IMR-90 (cell line): ENCODE data around the gene GABRB2. TPM values are rescaled to one million over a fixed set of nuclear protein-coding genes. Genes with fewer than 3 reads are reported as not detected.

Source experiments
- ATAC-seq: fragments of 200-7000 bp; cut with Tn5 transposase; 2 replicates; pipeline ENCODE4 v1.9.1; 2020; ENCODE audit warnings: low read depth, mild to moderate bottlenecking, moderate library complexity
- BruUV-seq: library from RNA; stranded (reverse); fragments of 400-500 nt; replicated peaks from 2 replicates; lab custom pipeline; 2021; lab: Mats Ljungman, UMichigan
- CTCF ChIA-PET: fragments of 300-600 bp; formaldehyde crosslinking; extraction: SDS; loops from one replicate; lab custom pipeline; 2021; ENCODE audit warnings: antibody characterized with exemption; lab: Yijun Ruan, JAX
- POLR2A ChIA-PET: fragments of 300-600 bp; sonication (Branson Sonifier 250); formaldehyde crosslinking; loops from one replicate; lab custom pipeline; 2022; ENCODE audit warnings: antibody characterized with exemption; ENCODE audit not compliant: unreplicated experiment; lab: Charles Lee
- DNase-seq: peaks from one replicate; pipeline ENCODE4 v3.0.0; 2013
- H2AFZ ChIP-seq: replicated peaks from 2 replicates; pipeline ENCODE3; 2013; ENCODE audit warnings: low read length, mild to moderate bottlenecking; ENCODE audit not compliant: poor library complexity
- H2AK5ac ChIP-seq: 2 replicates; pipeline ENCODE4 v1.6.1; 2013; ENCODE audit warnings: low read depth, low read length, inconsistent platforms
- H2AK9ac ChIP-seq: replicated peaks from 2 replicates; pipeline ENCODE3; 2013; ENCODE audit warnings: mild to moderate bottlenecking, low read depth, low read length, moderate library complexity; ENCODE audit not compliant: poor library complexity
- H2BK120ac ChIP-seq: 2 replicates; pipeline ENCODE4 v1.6.1; 2013; ENCODE audit warnings: low read depth, low read length, inconsistent platforms
- H2BK15ac ChIP-seq: 3 replicates; pipeline ENCODE4 v1.6.1; 2013; ENCODE audit warnings: low read depth, low read length, inconsistent platforms
- H2BK20ac ChIP-seq: 2 replicates; pipeline ENCODE4 v1.6.1; 2013; ENCODE audit warnings: low read depth, mild to moderate bottlenecking, inconsistent platforms, low read length, moderate library complexity
- H2BK5ac ChIP-seq: 2 replicates; pipeline ENCODE4 v1.6.1; 2013; ENCODE audit warnings: mild to moderate bottlenecking, low read depth, low read length, inconsistent platforms; ENCODE audit not compliant: poor library complexity, severe bottlenecking
- H3K14ac ChIP-seq: replicated peaks from 2 replicates; pipeline ENCODE4 v1.6.1; 2013; ENCODE audit warnings: low read depth, low read length, inconsistent platforms
- H3K18ac ChIP-seq: 2 replicates; pipeline ENCODE4 v1.6.1; 2013; ENCODE audit warnings: low read depth, low read length, control low read depth
- H3K23ac ChIP-seq: 2 replicates; pipeline ENCODE4 v1.6.1; 2013; ENCODE audit warnings: low read depth, low read length, inconsistent platforms
- H3K27ac ChIP-seq: 2 replicates; pipeline ENCODE4 v1.5.1; 2013; ENCODE audit warnings: mild to moderate bottlenecking, control low read depth, low read length; ENCODE audit not compliant: insufficient read depth
- H3K27me3 ChIP-seq: 2 replicates; pipeline ENCODE4 v1.6.1; 2013; ENCODE audit warnings: low read length; ENCODE audit not compliant: control insufficient read depth, insufficient read depth
- H3K36me3 ChIP-seq: 2 replicates; pipeline ENCODE4 v1.6.1; 2013; ENCODE audit warnings: low read length, mixed read lengths; ENCODE audit not compliant: control insufficient read depth, insufficient read depth
- H3K4ac ChIP-seq: 2 replicates; pipeline ENCODE4 v1.6.1; 2013; ENCODE audit warnings: low read depth, low read length, inconsistent platforms
- H3K4me1 ChIP-seq: 2 replicates; pipeline ENCODE4 v1.6.1; 2013; ENCODE audit warnings: low read length, mixed read lengths; ENCODE audit not compliant: control insufficient read depth, insufficient read depth
- H3K4me2 ChIP-seq: 2 replicates; pipeline ENCODE4 v1.6.1; 2013; ENCODE audit warnings: low read depth, mild to moderate bottlenecking, control low read depth, low read length, moderate library complexity
- H3K4me3 ChIP-seq: 2 replicates; pipeline ENCODE4 v1.5.1; 2013; ENCODE audit warnings: low read depth, mild to moderate bottlenecking, control low read depth, low read length, moderate library complexity; ENCODE audit not compliant: insufficient read depth
- H3K56ac ChIP-seq: 2 replicates; pipeline ENCODE4 v1.6.1; 2013; ENCODE audit warnings: low read length, inconsistent platforms; ENCODE audit not compliant: insufficient read depth; ENCODE audit errors: extremely low read depth
- H3K79me1 ChIP-seq, 2 experiments: 2 replicates each; pipeline ENCODE4 v1.6.1; 2013; ENCODE audit warnings: low read length in 2 of 2, inconsistent platforms in 1 of 2, low read depth in 1 of 2
- H3K9ac ChIP-seq: 2 replicates; pipeline ENCODE4 v1.6.1; 2013; ENCODE audit warnings: low read depth, low read length, control low read depth
- H3K9me1 ChIP-seq: 2 replicates; pipeline ENCODE4 v1.6.1; 2013; ENCODE audit warnings: low read length, inconsistent platforms; ENCODE audit not compliant: insufficient read depth
- H3K9me3 ChIP-seq: 2 replicates; pipeline ENCODE4 v1.6.1; 2013; ENCODE audit warnings: low read length; ENCODE audit not compliant: control insufficient read depth, insufficient read depth
- H4K20me1 ChIP-seq: 2 replicates; pipeline ENCODE4 v1.6.1; 2013; ENCODE audit warnings: low read length, inconsistent platforms; ENCODE audit not compliant: insufficient read depth
- H4K5ac ChIP-seq: 2 replicates; pipeline ENCODE4 v1.6.1; 2013; ENCODE audit warnings: mild to moderate bottlenecking, low read depth, low read length, control low read depth
- H4K8ac ChIP-seq, 2 experiments: 2 replicates each; pipeline ENCODE4 v1.6.1; 2013; ENCODE audit warnings: low read depth in 2 of 2, low read length in 2 of 2, control low read depth in 1 of 2, inconsistent platforms in 1 of 2
- H4K91ac ChIP-seq: 2 replicates; pipeline ENCODE4 v1.6.1; 2013; ENCODE audit warnings: low read depth, low read length, inconsistent platforms; ENCODE audit not compliant: insufficient read depth
- BHLHE40 ChIP-seq: fragments of 150-350 bp; IDR thresholded peaks from 2 replicates; pipeline ENCODE4 v1.6.1; 2016; ENCODE audit warnings: mild to moderate bottlenecking, low read depth, low read length
- CHD1 ChIP-seq: IDR thresholded peaks from 2 replicates; pipeline ENCODE4 v1.6.1; 2012; ENCODE audit warnings: low read depth, low read length, improper control_type of control experiment
- CTCF ChIP-seq: conservative IDR thresholded peaks from 2 replicates; pipeline ENCODE4 v1.5.1; 2012; ENCODE audit warnings: mild to moderate bottlenecking, low read depth, low read length, improper control_type of control experiment
- ELK1 ChIP-seq: fragments of 150-350 bp; IDR thresholded peaks from 2 replicates; pipeline ENCODE4 v1.6.1; 2016; ENCODE audit warnings: low read depth, mild to moderate bottlenecking, low read length, moderate library complexity, borderline replicate concordance
- MAZ ChIP-seq: IDR thresholded peaks from 2 replicates; pipeline ENCODE4 v1.6.1; 2012; ENCODE audit warnings: low read depth, mild to moderate bottlenecking, low read length, improper control_type of control experiment, moderate library complexity, borderline replicate concordance
- NFE2L2 ChIP-seq: fragments of 150-350 bp; IDR thresholded peaks from 2 replicates; pipeline ENCODE4 v1.6.1; 2016; ENCODE audit warnings: low read depth, mild to moderate bottlenecking, low read length
- POLR2A ChIP-seq: IDR thresholded peaks from 2 replicates; pipeline ENCODE4 v1.6.1; 2012; ENCODE audit warnings: mild to moderate bottlenecking, low read depth, low read length
- RCOR1 ChIP-seq: IDR thresholded peaks from 2 replicates; pipeline ENCODE4 v1.6.1; 2012; ENCODE audit warnings: mild to moderate bottlenecking, low read length, improper control_type of control experiment; ENCODE audit not compliant: insufficient replicate concordance
- RFX5 ChIP-seq: IDR thresholded peaks from 2 replicates; pipeline ENCODE4 v1.8.0; 2012; ENCODE audit warnings: low read depth, mild to moderate bottlenecking, low read length, moderate library complexity
- WGBS, 2 experiments: methylation state at CpG; one replicate each; pipeline versions ENCODE4 v1.1.5 to v1.1.7; 2013; ENCODE audit warnings: missing lambda C conversion rate in 2 of 2; ENCODE audit not compliant: insufficient read length in 1 of 2; ENCODE audit errors: extremely low coverage in 2 of 2; 5-methylcytosine and 5-hydroxymethylcytosine counted together
- dilution Hi-C: fragments of 300-500 bp; cut with HindIII; formaldehyde crosslinking; loops from one replicate; pipeline ENCODE4 v1.14.3; 2018; ENCODE audit warnings: low sequenced_read_pairs; ENCODE audit not compliant: unreplicated experiment
- in situ Hi-C: fragments of 300-500 bp; cut with MboI; formaldehyde crosslinking; loops from 3 replicates; pipeline ENCODE4 v1.14.3; 2019; ENCODE audit warnings: low sequenced_read_pairs, inconsistent platforms, mixed read lengths
- intact Hi-C: fragments of 100-400 bp; cut with micrococcal nuclease; formaldehyde crosslinking; loops from 2 replicates; pipeline ENCODE4 v1.10.0; 2022
- polyA plus RNA-seq, 3 experiments: library from polyadenylated mRNA; depleted of rRNA; stranded (reverse); fragments of >200 nt; gene quantifications; 2 replicates each; pipeline ENCODE4 v1.2.3, GENCODE V29; 2012; ENCODE audit warnings: low replicate concordance in 1 of 3
- total RNA-seq: library from RNA; depleted of rRNA; stranded (reverse); fragments of >200 nt; gene quantifications from 2 replicates; pipeline ENCODE4 v1.2.3, GENCODE V29; 2012

Gene GABRB2
- total and polyA plus RNA-seq, 2 of the 4 experiments (the other 2 are of a cell fraction) = not detected

DNA sequence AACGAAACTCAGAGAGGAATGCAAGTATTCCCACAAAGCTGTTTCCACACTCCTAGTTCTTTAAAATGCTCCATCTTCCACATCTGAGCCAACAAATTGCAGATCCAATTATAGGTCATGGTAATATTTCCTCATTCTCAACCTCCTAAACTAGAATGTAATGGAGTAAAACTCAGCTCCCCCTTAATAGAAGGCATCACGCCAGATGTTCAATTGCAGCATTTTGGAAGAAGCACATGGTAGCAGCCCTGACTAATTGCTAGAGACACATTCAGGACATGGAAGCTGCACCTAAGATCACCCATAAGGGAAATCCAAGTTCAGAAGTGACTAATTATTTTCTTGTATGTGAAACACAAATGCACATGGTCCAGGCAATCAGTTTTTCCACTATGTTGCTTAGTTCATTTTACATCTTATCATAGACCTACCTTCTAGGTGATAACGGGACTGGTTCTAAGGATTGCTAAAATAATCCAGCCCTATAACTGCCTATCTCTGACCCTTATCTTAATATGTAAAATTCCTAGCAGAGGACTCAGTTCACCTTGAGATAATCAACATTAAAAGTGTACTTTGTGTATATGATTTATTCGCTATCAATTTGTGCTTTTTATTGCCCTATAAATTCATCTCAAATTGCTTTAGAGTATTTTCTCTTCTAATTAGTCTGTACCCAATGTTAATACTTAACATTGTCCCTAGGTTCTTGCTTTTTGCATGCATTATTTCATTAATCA, 75.1 kb downstream of the GABRB2 start:
- no peak overlapping the region for H2BK15ac ChIP-seq
- H3K9ac ChIP-seq = no peak overlapping the region
- H2BK120ac ChIP-seq = no peak overlapping the region
- BruUV-seq = no TSS peak
- no peak overlapping the region for H2AK9ac ChIP-seq
- no peak overlapping the region for H2AFZ ChIP-seq
- no peaks in the 10 kb centered on the region for H3K36me3 ChIP-seq
- dilution Hi-C loops (no loop called here), intact Hi-C loops (no loop called here), in situ Hi-C loops (no loop called here)
- H3K56ac ChIP-seq = no peak overlapping the region
- no peak overlapping the region for H3K4me3 ChIP-seq
- DNase-seq (no peak), ATAC-seq (no peak)
- no peaks in the 10 kb centered on the region for H3K27me3 ChIP-seq
- H3K18ac ChIP-seq = no peak overlapping the region
- no peak overlapping the region for H4K5ac ChIP-seq
- no peak overlapping the region for H3K27ac ChIP-seq
- WGBS, 2 experiments = 80% methylated on average over 1 of the region's 4 CpGs; no CpG with 5 or more reads in 1 of the 2 experiments
- no peaks in the 10 kb centered on the region for H3K79me1 ChIP-seq
- no peak overlapping the region for H2BK20ac ChIP-seq
- no peak overlapping the region for H3K14ac ChIP-seq
- no peak overlapping the region for H3K4ac ChIP-seq
- H4K20me1 ChIP-seq = no peaks in the 10 kb centered on the region
- no peak overlapping the region for H2AK5ac ChIP-seq
- no peaks in the 10 kb centered on the region for H3K9me3 ChIP-seq
- TF ChIP-seq ELK1 (no peak), CHD1 (no peak), BHLHE40 (no peak), NFE2L2 (no peak), RCOR1 (no peak), RFX5 (no peak), POLR2A (no peak), MAZ (no peak), CTCF (no peak)
- H4K91ac ChIP-seq = no peak overlapping the region
- H3K23ac ChIP-seq = no peak overlapping the region
- H3K9me1 ChIP-seq = no peaks in the 10 kb centered on the region
- CTCF ChIA-PET = no interaction called here
- POLR2A ChIA-PET = no interaction called here
- H2BK5ac ChIP-seq = no peak overlapping the region
- H3K4me1 ChIP-seq = no peaks in the 10 kb centered on the region
- H4K8ac ChIP-seq = no peak overlapping the region
- H3K4me2 ChIP-seq = no peak overlapping the region
